Ecto neural progenitor cell (in vitro differentiated cells): ENCODE data around the gene GLIPR2.
"Not testable (repeated sequence)": the region's sequence is repeated elsewhere in the genome, so short reads cannot be mapped to it uniquely, and the experiment has no call there.

Experiments
- DNase-seq: peaks from one replicate; pipeline ENCODE4 v3.0.0-alpha.2; 2018; ENCODE audit warnings: low spot score

The GLIPR2 gene

GRCh38 chr9:36163786-36164170 lies 27.2 kb downstream of the GLIPR2 start:
- no peak for DNase-seq

- no peak for DNase-seq
Measured at GRCh38 chr9:36164372-36164771, 27.8 kb downstream of the GLIPR2 start.

- no peak for DNase-seq
Measured at GRCh38 chr9:36164989-36165388, 28.5 kb downstream of the GLIPR2 start.

- no peak for DNase-seq
Measured at GRCh38 chr9:36165826-36166167, 29.3 kb downstream of the GLIPR2 start.

GRCh38 chr9:36166168-36166927 lies 29.8 kb downstream of the GLIPR2 start:
- DNase-seq = peak; percentile 86

GRCh38 chr9:36169166-36169565 lies 32.6 kb downstream of the GLIPR2 start, which contains the start of gene CCIN:
Gene CCIN (plus strand): TSS chr9:36169388. CDS start chr9:36169503, 115 bp downstream.
- DNase-seq = no peak

- no peak for DNase-seq
Measured at GRCh38 chr9:36169708-36170107, 33.2 kb downstream of the GLIPR2 start.

GRCh38 chr9:36170531-36170930 lies 34.0 kb downstream of the GLIPR2 start:
- no peak for DNase-seq

GRCh38 chr9:36173861-36174260 lies 37.3 kb downstream of the GLIPR2 start:
- DNase-seq = no peak

- DNase-seq = no peak
Measured at GRCh38 chr9:36174271-36174670, 37.7 kb downstream of the GLIPR2 start.

- DNase-seq = no peak
Measured at GRCh38 chr9:36174731-36175130, 38.2 kb downstream of the GLIPR2 start.

- DNase-seq = not testable (repeated sequence)
Measured at GRCh38 chr9:36175209-36175608, 38.7 kb downstream of the GLIPR2 start.

GRCh38 chr9:36176496-36176895 lies 40.0 kb downstream of the GLIPR2 start:
- DNase-seq = not testable (repeated sequence)

GRCh38 chr9:36177571-36177970 lies 41.0 kb downstream of the GLIPR2 start:
- DNase-seq = no peak

- DNase-seq = not testable (repeated sequence)
Measured at GRCh38 chr9:36180243-36180642, 43.7 kb downstream of the GLIPR2 start.

- DNase-seq = no peak
Measured at GRCh38 chr9:36187414-36187813, 50.9 kb downstream of the GLIPR2 start.

GRCh38 chr9:36188212-36188611 lies 51.7 kb downstream of the GLIPR2 start:
- no peak for DNase-seq

- no peak for DNase-seq
Measured at GRCh38 chr9:36189976-36190375, 53.4 kb downstream of the GLIPR2 start.

GRCh38 chr9:36190388-36191289 lies 54.1 kb downstream of the GLIPR2 start, which contains the start of gene CLTA:
Gene CLTA (plus strand): TSS chr9:36190921. CDS start chr9:36191057, 136 bp downstream.
- DNase-seq = peak; percentile 97

GRCh38 chr9:36191290-36191645 lies 54.7 kb downstream of the GLIPR2 start:
- no peak for DNase-seq

GRCh38 chr9:36191686-36192085 lies 55.2 kb downstream of the GLIPR2 start:
- DNase-seq = no peak

GRCh38 chr9:36192196-36192595 lies 55.7 kb downstream of the GLIPR2 start:
- no peak for DNase-seq

GRCh38 chr9:36193023-36193422 lies 56.5 kb downstream of the GLIPR2 start:
- no peak for DNase-seq
